ENCODE measurements around the gene ST3GAL4. TPM values are rescaled to one million over a fixed set of nuclear protein-coding genes. Genes with fewer than 3 reads are reported as not detected.

Gene ST3GAL4
- total RNA-seq, 4 donors from 2014 or later: 13.2 to 59.3 (median 41.9) TPM

DNA sequence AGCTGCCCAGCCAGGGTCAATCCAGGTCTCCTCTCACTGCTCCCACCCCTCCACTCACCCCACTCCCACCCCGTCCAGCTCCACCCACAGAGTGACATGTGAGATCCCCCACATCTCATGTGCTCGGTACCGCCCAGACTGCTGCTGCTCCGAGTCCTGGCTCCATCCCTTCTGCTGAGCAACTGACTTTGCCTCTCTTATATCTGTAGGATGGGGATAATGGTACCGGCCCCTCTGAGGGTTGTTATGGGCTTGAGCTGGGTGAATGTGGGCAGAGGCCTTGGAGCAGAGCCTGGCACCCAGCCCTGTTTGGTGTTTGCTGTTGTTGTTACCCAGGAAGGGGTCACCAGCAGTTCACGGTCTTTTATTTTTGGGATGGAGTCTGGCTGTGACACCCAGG is 77.0 kb downstream of the ST3GAL4 start:
- TF ChIP-seq CTCF (IDR thresholded peaks at IDR 0.05): no peak
- ATAC-seq (ENCODE audit: low FRiP score) (no peak), DNase-seq (ENCODE audit: low spot score) (no peak)

GRCh38 chr11:126433244-126433846 is 77.9 kb downstream of the ST3GAL4 start:
- DNase-seq (ENCODE audit: low spot score): no peak
- TF ChIP-seq CTCF (IDR thresholded peaks at IDR 0.05): no peak
- no peak for ATAC-seq (ENCODE audit: low FRiP score)

GRCh38 chr11:126433989-126434949 is 78.8 kb downstream of the ST3GAL4 start:
- DNase-seq (ENCODE audit: low spot score) (no peak), ATAC-seq (ENCODE audit: low FRiP score) (no peak)
- no peak for TF ChIP-seq CTCF (IDR thresholded peaks at IDR 0.05)

DNA sequence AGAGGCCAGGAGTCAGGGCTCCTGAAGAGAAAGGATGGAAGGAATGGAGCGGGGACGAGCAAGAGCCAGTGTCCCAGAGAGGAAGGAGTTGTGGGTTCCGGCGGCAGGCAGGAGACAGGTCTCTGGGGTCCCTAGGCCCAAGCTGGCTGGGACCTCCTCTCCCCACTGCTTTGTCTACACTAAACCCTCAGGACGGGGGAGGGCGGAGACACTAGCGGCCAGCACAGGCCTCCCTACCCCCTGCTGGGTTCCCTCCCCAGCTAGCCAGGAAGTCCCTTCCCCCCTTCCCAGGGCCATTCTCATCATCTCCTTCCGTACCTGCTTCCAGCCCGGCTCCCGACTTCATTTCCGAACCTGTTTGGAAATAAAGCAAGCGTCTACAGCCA is 79.5 kb downstream of the ST3GAL4 start:
- no peak for DNase-seq (ENCODE audit: low spot score)
- no peak for TF ChIP-seq CTCF (IDR thresholded peaks at IDR 0.05)
- ATAC-seq (ENCODE audit: low FRiP score): no peak

DNA sequence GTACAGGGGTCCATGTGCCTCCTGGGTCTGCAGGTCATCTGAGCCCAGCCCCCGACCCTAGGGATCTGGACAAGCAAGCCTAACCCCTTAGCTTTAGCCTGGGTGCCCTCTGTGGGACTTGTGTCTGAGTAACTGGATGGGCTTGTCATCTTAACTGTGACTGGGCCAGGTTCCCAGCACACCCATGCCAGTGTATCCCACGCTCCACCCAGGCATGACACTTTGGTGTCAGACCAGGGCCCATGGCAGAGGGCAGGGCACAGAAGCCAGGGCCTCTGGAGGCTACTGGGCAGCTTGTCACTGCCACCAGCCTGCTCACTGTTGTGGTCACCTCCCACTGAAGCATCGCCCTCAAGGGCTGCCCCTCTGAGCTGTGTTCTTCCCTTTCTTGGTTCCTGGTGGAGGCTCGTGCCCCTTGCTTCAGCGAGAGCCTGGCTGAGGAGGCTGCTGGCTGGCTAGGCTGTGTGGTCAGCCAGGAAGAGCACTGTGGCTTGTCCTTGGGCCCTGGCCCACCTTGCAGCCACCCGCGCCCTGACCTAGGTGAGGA is 80.8 kb downstream of the ST3GAL4 start:
- ATAC-seq (ENCODE audit: low FRiP score) (no peak), DNase-seq (ENCODE audit: low spot score) (no peak)
- no peak for TF ChIP-seq CTCF (IDR thresholded peaks at IDR 0.05)

GRCh38 chr11:126437731-126438130 is 82.2 kb downstream of the ST3GAL4 start:
- DNase-seq (ENCODE audit: low spot score): no peak
- no peak for TF ChIP-seq CTCF (IDR thresholded peaks at IDR 0.05)
- ATAC-seq (ENCODE audit: low FRiP score): no peak
